Lung (tissue), 12 donors: ENCODE measurements around the gene BRD4. TPM values are rescaled to one million over a fixed set of nuclear protein-coding genes. Genes with fewer than 3 reads are reported as not detected.
A peak's percentile ranks its signal among the peaks of the same experiment; 100 is the strongest.

Experiments used
- ATAC-seq: fragments of 200-7000 bp; cut with Tn5 transposase; one replicate; pipeline ENCODE4 v1.9.1; 2020; ENCODE audit warnings: moderate number of reproducible peaks; ENCODE audit not compliant: insufficient read depth, low FRiP score
- DNase-seq, 3 donors: peaks; one replicate each; pipeline ENCODE4 v3.0.0-alpha.2; 2013 to 2017
- H3K27ac ChIP-seq, 2 donors: one replicate each; pipeline ENCODE4 v1.5.1; 2013; ENCODE audit warnings: mild to moderate bottlenecking in 2 of 2, moderate library complexity in 2 of 2, control low read depth in 1 of 2, inconsistent platforms in 1 of 2, low read depth in 1 of 2, low read length in 1 of 2
- H3K27me3 ChIP-seq, 3 donors: one replicate each; pipeline ENCODE4 v1.5.1; 2013; ENCODE audit warnings: low read length in 2 of 3; ENCODE audit not compliant: control insufficient read depth in 3 of 3, insufficient read depth in 3 of 3
- H3K36me3 ChIP-seq, 4 donors: one replicate each; pipeline ENCODE4 v1.5.1; 2013; ENCODE audit warnings: low read length in 4 of 4, mild to moderate bottlenecking in 1 of 4, moderate library complexity in 1 of 4; ENCODE audit not compliant: control insufficient read depth in 4 of 4, insufficient read depth in 4 of 4
- H3K4me1 ChIP-seq, 5 donors: one replicate each; pipeline ENCODE4 v1.5.1; 2013; ENCODE audit warnings: low read length in 5 of 5, mild to moderate bottlenecking in 2 of 5, moderate library complexity in 1 of 5; ENCODE audit not compliant: control insufficient read depth in 5 of 5, insufficient read depth in 5 of 5
- H3K4me3 ChIP-seq: one replicate; pipeline ENCODE4 v1.5.1; 2013; ENCODE audit warnings: mild to moderate bottlenecking, control low read depth, moderate library complexity
- H3K9ac ChIP-seq, 2 donors: one replicate each; pipeline ENCODE4 v1.5.1; 2013; ENCODE audit warnings: low read length in 2 of 2, control low read depth in 1 of 2; ENCODE audit not compliant: insufficient read depth in 1 of 2
- H3K9me3 ChIP-seq, 4 donors: one replicate each; pipeline ENCODE4 v1.5.1; 2013; ENCODE audit warnings: low read length in 3 of 4, mild to moderate bottlenecking in 1 of 4, moderate library complexity in 1 of 4; ENCODE audit not compliant: control insufficient read depth in 4 of 4, insufficient read depth in 3 of 4
- WGBS, 2 donors: extraction: QIAGEN DNeasy Blood & Tissue Kit; methylation state at CpG; one replicate each; pipeline ENCODE4 v1.1.7; 2013; 5-methylcytosine and 5-hydroxymethylcytosine counted together
- polyA plus RNA-seq, 2 donors: library from polyadenylated mRNA; stranded (reverse); fragments of 200-250 nt; gene quantifications; one replicate each; pipeline ENCODE4 v1.2.1, GENCODE V29; 2013
- total RNA-seq, 2 donors: library from RNA; depleted of rRNA in 1 of 2; stranded (reverse); fragments of >200 nt in 1 of 2; gene quantifications; one replicate each; pipeline ENCODE4 v1.2.1, GENCODE V29; 2014 to 2021
- TF ChIP-seq, protein P1 (sequence below): IDR thresholded peaks from 2 replicates; pipeline ENCODE4 v1.5.1; 2012; ENCODE audit warnings: mild to moderate bottlenecking; ENCODE audit errors: control extremely low read depth, extremely low read depth
- donor health status: control.
- donor health status: control.
- donor health status: Bipolar disorder and iron deficiency.
- donor health status: healthy.
- donor health status: DM: yes; HTN: yes; CAD: no.

BRD4 gene
- total and polyA plus RNA-seq, 4 donors, result 23.2 to 89.0 (median 37.7) TPM

DNA sequence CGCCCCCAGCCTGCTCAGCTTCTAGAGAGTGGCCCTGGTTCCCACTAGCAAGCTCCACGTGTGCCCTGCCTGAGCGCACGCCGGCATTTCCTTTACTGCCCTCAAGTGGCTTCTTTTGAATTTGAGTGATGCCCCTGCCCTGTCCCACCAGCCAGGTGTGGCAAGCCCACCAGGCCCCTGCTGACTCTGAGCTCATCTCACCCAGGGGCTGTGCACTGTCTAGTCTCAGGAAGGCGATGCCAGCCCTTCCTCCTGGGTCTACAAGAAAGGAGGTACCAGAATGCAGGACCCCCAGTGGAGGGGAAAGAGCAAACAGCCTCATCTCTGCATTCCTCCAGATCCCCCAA is 82.8 kb downstream of the BRD4 start:
- peak overlapping the region; percentile 83 to 85 for H3K27ac ChIP-seq
- DNase-seq, result no peak
- H3K4me1 ChIP-seq, result peaks cover 13 to 51% (median 22%) of the 10 kb centered on the region in 5 donors
- peaks cover under 1 to 73% (median 39%) of the 10 kb centered on the region in 4 donors for H3K36me3 ChIP-seq
- no peaks in the 10 kb centered on the region for H3K9me3 ChIP-seq
- 78 to 83% methylated on average over 6 of the region's 6 CpGs for WGBS, 2 donors
- no peak for ATAC-seq
- no peak overlapping the region for H3K4me3 ChIP-seq
- H3K27me3 ChIP-seq, result no peaks in the 10 kb centered on the region
- peak overlapping the region in 1 of 2 donors; percentile 23 for H3K9ac ChIP-seq
- TF ChIP-seq, protein P1, sequence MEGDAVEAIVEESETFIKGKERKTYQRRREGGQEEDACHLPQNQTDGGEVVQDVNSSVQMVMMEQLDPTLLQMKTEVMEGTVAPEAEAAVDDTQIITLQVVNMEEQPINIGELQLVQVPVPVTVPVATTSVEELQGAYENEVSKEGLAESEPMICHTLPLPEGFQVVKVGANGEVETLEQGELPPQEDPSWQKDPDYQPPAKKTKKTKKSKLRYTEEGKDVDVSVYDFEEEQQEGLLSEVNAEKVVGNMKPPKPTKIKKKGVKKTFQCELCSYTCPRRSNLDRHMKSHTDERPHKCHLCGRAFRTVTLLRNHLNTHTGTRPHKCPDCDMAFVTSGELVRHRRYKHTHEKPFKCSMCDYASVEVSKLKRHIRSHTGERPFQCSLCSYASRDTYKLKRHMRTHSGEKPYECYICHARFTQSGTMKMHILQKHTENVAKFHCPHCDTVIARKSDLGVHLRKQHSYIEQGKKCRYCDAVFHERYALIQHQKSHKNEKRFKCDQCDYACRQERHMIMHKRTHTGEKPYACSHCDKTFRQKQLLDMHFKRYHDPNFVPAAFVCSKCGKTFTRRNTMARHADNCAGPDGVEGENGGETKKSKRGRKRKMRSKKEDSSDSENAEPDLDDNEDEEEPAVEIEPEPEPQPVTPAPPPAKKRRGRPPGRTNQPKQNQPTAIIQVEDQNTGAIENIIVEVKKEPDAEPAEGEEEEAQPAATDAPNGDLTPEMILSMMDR, result no peak

DNA sequence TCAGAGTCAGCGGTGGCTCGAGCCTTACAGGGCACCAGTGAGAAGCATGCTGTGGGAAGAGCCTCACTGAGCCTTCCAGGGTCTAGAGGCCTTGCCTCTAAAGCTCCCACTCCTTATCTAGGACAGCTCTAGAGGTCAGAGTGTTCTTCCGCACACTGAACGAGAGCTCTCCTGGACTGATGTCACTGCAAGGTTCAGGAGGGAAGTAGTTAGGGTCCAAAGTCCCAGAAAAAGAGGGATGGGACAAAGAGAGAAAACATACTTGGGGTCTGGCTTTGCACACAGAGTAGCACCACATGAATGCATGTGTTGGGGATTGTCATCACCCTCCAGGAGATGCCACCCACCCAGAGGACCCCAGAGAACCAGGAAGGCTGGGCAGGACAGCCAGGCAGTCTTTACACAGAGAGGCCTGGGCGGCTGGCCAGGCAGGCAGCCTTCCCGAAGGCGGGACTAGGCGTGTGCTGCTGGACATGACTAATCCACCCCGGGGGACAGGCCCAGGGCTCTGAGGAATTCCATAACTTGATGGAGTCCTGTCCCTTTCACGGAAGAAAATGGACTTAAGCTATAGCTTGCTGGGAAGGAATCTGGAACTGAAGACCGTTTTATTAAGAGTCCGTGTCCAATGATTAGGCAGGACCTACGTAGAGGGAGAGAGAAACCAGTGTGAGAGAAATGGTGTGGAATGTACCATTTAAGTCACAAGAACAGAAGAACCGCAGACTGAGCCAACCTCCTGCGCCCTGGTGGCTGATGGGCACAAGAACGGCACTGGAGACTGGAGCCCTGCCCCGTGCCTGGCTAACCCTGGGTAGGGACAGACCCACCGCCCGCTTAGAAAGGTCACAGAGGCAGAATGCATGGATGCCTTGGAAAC is 83.5 kb downstream of the BRD4 start:
- peak; percentile 68 for ATAC-seq
- peaks cover 13 to 51% (median 22%) of the 10 kb centered on the region in 5 donors for H3K4me1 ChIP-seq
- TF ChIP-seq, protein P1, result no peak
- H3K36me3 ChIP-seq, result peaks cover 3 to 74% (median 36%) of the 10 kb centered on the region in 4 donors
- DNase-seq, result peak; percentile 63 to 80 (median 69)
- no peaks in the 10 kb centered on the region for H3K9me3 ChIP-seq
- peak overlapping the region; percentile 83 to 85 for H3K27ac ChIP-seq
- no peaks in the 10 kb centered on the region for H3K27me3 ChIP-seq
- H3K9ac ChIP-seq, result peak overlapping the region in 1 of 2 donors; percentile 34
- WGBS, 2 donors, result 71 to 84% methylated on average over 19 of the region's 19 CpGs
- H3K4me3 ChIP-seq, result no peak overlapping the region

DNA sequence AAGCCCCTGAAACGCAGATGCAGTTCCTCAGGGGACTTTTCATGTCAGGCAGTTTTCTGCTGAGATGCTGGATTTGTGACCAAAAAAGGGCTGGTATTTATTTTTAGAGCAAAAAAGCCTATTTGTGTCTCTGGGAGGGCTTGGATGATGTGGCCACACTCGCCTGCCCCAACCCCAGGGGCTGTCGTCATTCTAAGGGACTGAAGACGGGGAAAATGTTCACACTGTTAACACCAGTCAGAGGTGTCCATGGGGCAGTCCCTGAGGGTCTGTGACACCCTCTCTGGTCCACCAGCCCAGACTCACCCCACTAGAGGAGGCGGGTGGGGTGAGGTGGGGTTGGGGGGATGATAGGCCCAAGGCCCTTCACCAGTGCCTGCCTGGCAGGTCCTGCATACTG is 84.2 kb downstream of the BRD4 start:
- TF ChIP-seq, protein P1, result no peak
- ATAC-seq (no peak), DNase-seq (peak in 1 of 3 donors; percentile 27)
- Histone ChIP-seq H3K9ac (no peak overlapping the region), H3K27me3 (no peaks in the 10 kb centered on the region), H3K36me3 (peaks cover 3 to 74% (median 35%) of the 10 kb centered on the region in 4 donors), H3K4me1 (peaks cover 11 to 49% (median 22%) of the 10 kb centered on the region in 5 donors), H3K27ac (peak overlapping the region; percentile 71 to 85), H3K9me3 (no peaks in the 10 kb centered on the region), H3K4me3 (no peak overlapping the region)
- WGBS, 2 donors, result 80 to 85% methylated on average over 5 of the region's 5 CpGs
